22Rv1 (cell line): Measurements from ENCODE around the gene RNU6-8.

Source experiments
- ZFX ChIP-seq: fragments of 450-650 bp; IDR thresholded peaks from 2 replicates; pipeline ENCODE4 v1.6.1; 2017; ENCODE audit warnings: antibody characterized with exemption, borderline replicate concordance
- TF ChIP-seq, protein P1 (sequence below): fragments of 450-650 bp; IDR thresholded peaks from 2 replicates; pipeline ENCODE4 v1.5.1; 2017; ENCODE audit warnings: mild to moderate bottlenecking

DNA sequence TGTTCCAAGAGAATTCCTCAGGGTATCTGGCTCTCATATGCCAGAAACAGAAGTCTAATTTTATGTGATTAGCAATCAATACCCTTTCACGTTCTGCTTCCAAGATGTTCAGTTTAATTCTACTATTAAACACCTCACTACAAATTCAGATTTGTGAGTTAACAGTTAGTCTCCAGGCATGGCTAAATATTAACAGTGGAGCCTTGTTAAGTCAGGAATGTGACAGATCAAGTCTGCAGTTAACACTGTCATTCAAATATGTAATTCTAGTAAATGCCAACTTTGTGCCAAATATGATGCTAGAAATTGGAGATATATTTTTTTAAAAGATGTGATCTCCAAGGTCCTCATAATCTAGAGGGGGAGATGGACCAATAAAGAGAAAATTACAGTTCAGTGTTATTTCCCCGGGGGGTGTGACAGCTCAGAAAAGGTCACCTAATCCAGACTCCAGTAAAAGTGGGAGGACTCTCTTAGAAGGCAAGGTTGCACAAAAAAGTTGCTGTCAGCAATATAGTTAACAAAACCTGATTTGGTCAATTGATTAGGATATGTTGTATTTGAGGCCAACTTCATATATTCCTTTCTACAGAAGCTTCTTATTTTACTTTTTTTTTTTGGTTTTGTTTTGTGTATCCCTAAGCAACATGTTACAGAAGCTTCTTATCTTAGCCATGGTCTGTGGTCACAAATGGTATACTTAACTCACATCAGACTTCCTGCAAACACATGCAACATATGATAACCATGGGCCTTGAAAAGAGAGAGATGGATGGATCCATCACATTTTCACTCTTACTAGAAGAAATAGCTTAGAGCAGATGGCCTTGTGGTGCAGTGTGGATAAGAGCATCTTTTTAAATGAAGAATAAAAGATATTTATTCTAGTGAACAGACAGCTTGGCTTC is 19.7 kb downstream of the RNU6-8 start:
- TF ChIP-seq, protein P1, sequence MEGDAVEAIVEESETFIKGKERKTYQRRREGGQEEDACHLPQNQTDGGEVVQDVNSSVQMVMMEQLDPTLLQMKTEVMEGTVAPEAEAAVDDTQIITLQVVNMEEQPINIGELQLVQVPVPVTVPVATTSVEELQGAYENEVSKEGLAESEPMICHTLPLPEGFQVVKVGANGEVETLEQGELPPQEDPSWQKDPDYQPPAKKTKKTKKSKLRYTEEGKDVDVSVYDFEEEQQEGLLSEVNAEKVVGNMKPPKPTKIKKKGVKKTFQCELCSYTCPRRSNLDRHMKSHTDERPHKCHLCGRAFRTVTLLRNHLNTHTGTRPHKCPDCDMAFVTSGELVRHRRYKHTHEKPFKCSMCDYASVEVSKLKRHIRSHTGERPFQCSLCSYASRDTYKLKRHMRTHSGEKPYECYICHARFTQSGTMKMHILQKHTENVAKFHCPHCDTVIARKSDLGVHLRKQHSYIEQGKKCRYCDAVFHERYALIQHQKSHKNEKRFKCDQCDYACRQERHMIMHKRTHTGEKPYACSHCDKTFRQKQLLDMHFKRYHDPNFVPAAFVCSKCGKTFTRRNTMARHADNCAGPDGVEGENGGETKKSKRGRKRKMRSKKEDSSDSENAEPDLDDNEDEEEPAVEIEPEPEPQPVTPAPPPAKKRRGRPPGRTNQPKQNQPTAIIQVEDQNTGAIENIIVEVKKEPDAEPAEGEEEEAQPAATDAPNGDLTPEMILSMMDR, result no peak
- TF ChIP-seq ZFX, result no peak
